GM21619 (cell line): ENCODE data around the gene VIT.
"Not testable (repeated sequence)": the region's sequence is repeated elsewhere in the genome, so short reads cannot be mapped to it uniquely, and the experiment has no call there.

ENCODE experiments used
- ATAC-seq: cut with Tn5 transposase; IDR thresholded peaks from one replicate; pipeline ENCODE4 v1.9.1; 2021; ENCODE audit not compliant: unreplicated experiment

VIT gene

GRCh38 chr2:36801088-36801487, 104.6 kb downstream of the VIT start:
- no peak for ATAC-seq

GRCh38 chr2:36802952-36803351, 106.4 kb downstream of the VIT start:
- ATAC-seq: no peak

- no peak for ATAC-seq
These were observed 109.2 kb downstream of the VIT start for GRCh38 chr2:36805635-36806224.

GRCh38 chr2:36807223-36807886, 110.8 kb downstream of the VIT start:
- no peak for ATAC-seq

GRCh38 chr2:36808386-36809068, 112.0 kb downstream of the VIT start:
- no peak for ATAC-seq

- no peak for ATAC-seq
These were observed 112.5 kb downstream of the VIT start for GRCh38 chr2:36809069-36809445.

GRCh38 chr2:36811071-36811470, 114.6 kb downstream of the VIT start:
- ATAC-seq: no peak

- no peak for ATAC-seq
These were observed 115.7 kb downstream of the VIT start for GRCh38 chr2:36812196-36812595.

- no peak for ATAC-seq
These were observed 122.0 kb downstream of the VIT start for GRCh38 chr2:36818542-36818941.

GRCh38 chr2:36819095-36819711, 122.7 kb downstream of the VIT start:
- ATAC-seq: no peak

GRCh38 chr2:36820942-36821605, 124.6 kb downstream of the VIT start:
- ATAC-seq: no peak

- no peak for ATAC-seq
These were observed 127.4 kb downstream of the VIT start for GRCh38 chr2:36823862-36824261.

- ATAC-seq: no peak
These were observed 127.8 kb downstream of the VIT start for GRCh38 chr2:36824273-36824672.

- ATAC-seq: not testable (repeated sequence)
These were observed 128.2 kb downstream of the VIT start for GRCh38 chr2:36824683-36825082.

- no peak for ATAC-seq
These were observed 134.7 kb downstream of the VIT start for GRCh38 chr2:36831185-36831584.

GRCh38 chr2:36834203-36834602, 137.7 kb downstream of the VIT start:
- no peak for ATAC-seq

GRCh38 chr2:36834731-36835524, 138.4 kb downstream of the VIT start:
- ATAC-seq: no peak

- no peak for ATAC-seq
These were observed 143.6 kb downstream of the VIT start for GRCh38 chr2:36839976-36840617.

GRCh38 chr2:36843838-36844237, 147.3 kb downstream of the VIT start:
- ATAC-seq: no peak

GRCh38 chr2:36849265-36849664, 152.8 kb downstream of the VIT start:
- ATAC-seq: no peak
